ENCODE data around the gene PTPRE.
A peak's percentile ranks its signal among the peaks of the same experiment; 100 is the strongest.

The PTPRE gene

GRCh38 chr10:127932521-127933270 is 25.8 kb downstream of the PTPRE start:
- DNase-seq, result no peak

- DNase-seq, result no peak
Observed at GRCh38 chr10:127933271-127933670, 26.4 kb downstream of the PTPRE start.

DNA sequence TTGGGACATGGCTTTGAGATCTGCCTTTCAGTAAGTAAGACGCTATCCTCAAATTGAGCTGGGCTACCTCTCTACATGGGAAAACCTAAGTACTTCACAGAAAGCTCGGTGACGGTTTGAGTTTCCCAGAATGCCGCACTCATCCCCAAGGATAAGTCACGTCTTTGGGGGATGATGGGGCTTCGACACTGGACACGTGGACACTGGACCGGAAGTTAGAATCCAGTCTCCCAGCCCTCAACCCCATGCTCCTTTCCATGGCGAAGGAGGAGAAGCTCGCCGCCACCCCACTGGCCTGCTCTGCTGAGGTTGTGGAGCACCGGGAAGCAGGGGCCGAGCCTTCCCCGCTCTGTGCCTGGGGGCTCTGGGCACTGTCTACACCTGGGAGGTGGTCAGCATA is 27.5 kb downstream of the PTPRE start:
- DNase-seq, result no peak

- DNase-seq, result no peak
Observed at GRCh38 chr10:127935071-127935561, 28.2 kb downstream of the PTPRE start.

DNA sequence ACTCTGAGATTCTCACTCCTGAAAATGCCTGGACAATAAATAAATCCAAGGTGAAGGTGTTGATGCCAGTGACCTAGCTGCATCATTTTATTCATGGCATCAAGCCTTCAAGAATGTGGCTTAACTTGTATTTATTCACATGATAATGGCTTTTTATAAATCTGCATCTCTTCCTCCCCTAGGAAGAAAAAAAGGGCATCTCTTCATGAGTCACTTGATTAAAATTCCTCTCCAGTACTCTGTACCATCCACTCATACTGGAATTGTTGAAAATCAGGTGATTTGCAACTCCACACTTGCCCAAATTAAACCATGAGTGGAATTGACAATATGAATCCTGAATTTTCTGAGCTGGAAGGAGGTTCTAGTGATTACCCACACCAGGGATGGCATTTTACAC is 30.2 kb downstream of the PTPRE start:
- DNase-seq, result no peak

GRCh38 chr10:127937915-127938463 is 31.1 kb downstream of the PTPRE start:
- DNase-seq, result no peak

DNA sequence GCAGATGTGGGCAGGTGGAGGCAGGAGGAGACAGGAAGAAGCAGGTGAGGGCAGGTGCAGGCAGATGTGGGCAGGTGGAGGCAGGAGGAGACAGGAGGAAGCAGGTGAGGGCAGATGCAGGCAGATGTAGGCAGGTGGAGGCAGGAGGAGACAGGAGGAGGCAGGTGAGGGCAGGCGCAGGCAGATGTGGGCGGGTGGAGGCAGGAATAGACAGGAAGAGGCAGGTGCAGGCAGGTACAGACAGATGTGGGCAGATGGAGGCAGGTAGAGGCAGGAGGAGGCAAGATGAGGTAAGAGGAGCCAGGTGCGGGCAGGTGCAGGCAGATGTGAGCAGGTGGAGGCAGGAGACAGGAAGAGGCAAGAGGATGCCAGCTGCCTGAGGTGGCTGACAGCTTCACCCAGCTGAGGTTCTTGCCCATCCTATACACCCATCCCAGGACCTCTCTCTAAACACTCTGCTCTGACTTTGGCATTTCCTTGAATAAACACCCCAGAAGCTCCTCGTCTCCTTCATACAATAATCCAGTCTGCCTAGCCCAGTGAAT is 33.0 kb downstream of the PTPRE start:
- no peak for DNase-seq

- DNase-seq, result no peak
Observed at GRCh38 chr10:127940866-127941640, 34.1 kb downstream of the PTPRE start.

DNA sequence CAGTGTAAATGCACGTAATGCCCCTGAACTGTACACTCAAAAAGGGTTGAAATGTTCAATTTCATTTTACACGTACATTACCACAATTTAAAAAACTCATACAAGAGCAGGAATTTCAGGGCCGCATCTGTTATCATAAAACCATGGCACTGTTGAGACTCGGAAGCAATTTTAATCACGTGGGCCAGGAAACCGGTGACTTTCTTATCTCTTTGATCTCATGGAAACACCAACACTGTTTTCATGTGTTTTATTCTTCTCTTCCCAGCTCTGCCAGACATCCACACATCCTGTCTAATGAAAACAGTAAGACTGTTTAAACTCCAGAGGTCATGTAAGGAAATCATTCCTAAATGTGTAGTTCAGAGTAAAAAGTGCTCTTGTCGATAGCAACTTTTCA is 35.9 kb downstream of the PTPRE start:
- no peak for DNase-seq

GRCh38 chr10:127943336-127943910 is 36.5 kb downstream of the PTPRE start:
- DNase-seq, result no peak

DNA sequence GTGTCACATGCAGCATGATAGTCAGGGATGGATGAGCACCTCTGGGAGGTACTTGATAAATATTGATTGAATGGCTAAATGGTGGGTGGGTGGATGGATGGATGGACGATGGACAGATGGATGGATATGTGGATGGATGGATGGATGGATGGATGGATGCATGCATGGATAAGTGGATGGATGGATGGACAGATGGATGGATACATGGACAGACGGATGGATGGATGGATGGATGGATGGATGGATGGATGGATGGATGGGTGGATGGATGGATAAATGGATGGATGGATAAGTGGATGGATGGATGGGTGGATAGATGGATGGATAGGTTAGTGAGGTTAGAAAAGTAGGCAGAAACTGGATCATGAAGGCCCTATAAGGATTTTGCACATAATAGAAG is 37.4 kb downstream of the PTPRE start:
- DNase-seq, result no peak

DNA sequence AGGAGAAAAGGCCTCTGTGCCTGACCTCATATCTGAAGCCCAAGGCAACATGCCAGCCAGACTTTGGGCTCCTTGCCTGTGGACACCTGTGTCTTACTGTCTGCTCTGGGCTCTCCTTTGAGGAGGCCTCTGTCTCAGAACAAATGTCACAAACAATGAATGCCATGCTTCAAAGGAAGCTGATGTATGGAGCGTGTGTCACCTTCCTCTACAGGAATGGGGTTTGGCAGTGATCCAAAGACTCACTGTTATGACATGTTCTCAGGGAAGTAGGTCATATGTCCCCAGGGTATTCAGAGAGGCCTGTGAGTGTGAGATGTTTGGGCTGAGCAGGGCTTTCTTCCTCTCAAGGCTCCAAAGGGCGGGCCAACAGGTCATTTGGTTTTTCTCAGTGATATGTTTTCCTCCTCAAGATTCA is 38.4 kb downstream of the PTPRE start:
- DNase-seq, result peak; percentile 3

- no peak for DNase-seq
Observed at GRCh38 chr10:127945948-127946711, 39.2 kb downstream of the PTPRE start.

- no peak for DNase-seq
Observed at GRCh38 chr10:127947211-127947610, 40.3 kb downstream of the PTPRE start.

DNA sequence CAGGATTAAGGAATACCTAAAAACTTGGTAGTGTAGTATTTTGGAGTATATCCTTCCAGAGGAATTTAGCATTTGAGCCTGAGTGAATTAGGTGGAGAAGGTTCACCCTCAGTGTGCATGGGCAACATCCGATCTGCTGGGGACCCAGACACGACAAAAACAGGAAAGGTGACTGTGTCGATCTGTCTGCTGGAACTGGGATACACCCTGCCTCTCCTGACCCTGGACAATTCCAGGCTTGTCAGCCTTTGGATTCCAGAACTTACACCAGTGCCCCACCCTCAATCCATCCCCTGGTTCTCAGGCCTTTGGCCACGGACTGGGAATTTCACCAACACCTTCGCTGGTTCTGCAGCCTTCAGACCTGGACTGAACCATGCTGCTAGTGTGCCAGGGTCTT is 41.9 kb downstream of the PTPRE start:
- no peak for DNase-seq

DNA sequence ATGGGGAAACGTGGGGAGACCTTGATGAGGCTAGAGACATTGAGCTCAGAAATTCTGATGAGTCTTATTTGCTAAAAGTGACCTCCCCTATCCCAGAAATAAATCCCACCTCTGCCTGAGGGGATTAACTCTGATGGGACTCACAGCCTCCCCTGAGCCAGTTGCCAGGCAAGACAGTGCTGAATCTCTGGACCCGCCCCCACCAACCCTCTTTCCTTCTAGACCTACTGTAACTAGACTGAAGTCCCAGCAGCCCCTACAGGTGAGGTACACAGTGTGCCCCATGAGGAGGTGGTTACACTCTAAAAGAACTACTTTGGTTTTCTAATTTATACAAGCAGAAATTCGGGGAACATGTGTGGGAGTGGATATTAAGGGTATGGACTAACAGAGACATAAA is 42.9 kb downstream of the PTPRE start:
- no peak for DNase-seq

DNA sequence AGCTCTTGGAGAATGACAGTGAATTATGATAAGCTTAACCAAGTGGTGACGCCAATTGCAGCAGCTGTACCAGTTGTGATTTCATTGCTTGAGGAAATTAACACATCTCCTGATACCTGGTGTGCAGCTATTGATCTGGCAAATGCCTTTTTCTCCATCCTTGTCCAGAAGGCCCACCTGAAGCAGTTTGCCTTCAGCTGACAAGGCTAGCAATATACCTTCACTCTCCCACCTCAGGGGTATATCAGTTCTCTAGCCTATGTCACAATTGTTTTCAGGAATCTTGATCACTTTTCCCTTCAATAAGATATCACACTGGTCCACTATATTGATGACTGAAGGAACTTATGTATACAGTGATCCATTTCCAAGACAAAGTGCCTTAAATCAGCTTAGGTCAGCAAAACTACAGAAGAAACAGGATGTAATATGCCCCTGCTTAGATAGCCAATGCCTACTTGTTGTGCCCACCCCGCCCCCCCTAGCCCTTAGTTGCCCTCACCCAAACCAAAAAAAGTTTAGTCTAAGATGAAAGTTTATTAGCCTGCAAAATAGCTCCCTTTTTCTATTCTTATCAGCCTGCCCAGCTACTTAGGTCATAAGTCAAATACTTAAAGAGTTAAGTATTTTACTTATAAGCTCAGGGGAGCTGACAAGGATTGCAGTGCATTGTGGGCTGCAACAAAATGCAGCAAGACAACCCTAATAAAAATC is 45.1 kb downstream of the PTPRE start:
- no peak for DNase-seq

GRCh38 chr10:127952575-127952869 is 45.6 kb downstream of the PTPRE start:
- no peak for DNase-seq

GRCh38 chr10:127952918-127953317 is 46.0 kb downstream of the PTPRE start:
- no peak for DNase-seq

DNA sequence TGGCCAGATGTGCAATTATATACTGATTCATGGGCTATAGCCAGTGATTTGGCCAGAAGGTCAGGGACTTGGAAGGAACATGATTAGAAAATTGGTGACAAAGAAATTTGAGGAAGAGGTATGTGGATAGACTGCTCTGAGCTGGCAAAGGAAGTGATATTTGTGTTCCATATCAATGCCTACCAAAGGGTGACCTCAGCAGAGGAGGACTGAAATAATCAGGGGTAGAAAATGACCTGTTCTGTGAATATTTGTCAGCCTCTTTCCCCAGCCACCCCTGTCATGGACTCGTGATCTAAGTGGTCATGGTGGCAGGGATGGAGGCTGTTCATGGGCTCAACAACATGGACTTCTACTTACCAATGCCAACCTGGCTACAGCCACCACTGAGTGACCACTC is 47.0 kb downstream of the PTPRE start:
- DNase-seq, result no peak

DNA sequence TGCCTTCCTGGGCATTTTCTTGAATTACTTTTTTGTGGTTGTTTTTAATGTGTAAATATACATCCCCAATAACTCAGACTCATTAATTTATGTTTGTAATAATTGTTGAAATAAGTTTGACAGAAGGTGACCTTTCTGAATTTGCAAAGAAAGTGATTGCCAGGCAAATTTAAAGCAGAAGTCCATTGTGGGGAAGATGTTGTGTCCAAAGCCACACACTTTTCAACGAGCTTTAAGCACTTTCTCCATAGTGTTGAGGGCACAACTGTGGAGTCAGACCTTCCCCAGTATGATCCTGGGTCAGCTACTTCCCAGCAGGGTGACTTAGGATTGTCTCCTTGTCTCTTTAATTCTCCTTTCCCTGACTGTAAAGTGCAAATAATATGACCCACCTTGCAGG is 52.5 kb downstream of the PTPRE start:
- DNase-seq, result no peak

DNA sequence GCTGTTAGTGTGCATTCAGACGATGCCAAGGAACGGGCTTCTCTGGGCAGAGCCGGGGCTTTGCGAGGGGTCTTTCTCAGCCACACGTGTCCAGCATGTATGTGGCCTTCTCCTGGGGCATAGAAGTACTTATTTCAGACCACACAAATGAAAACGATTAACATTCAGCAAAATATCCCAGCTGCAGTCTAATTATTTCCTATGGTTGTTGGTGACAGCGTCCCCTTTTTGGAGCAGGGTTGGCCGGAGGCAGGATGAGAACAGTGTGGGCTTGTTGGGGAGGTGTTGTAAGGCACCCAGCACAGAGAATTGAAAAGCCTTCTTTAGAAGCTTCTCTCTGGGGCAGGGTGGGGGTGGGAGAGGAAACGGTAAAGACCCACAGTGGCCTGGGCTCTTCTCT is 54.2 kb downstream of the PTPRE start:
- DNase-seq, result no peak
